Tongue (tissue), 2 donors: ENCODE results near the gene LYPLAL1. TPM values are rescaled to one million over a fixed set of nuclear protein-coding genes. Genes with fewer than 3 reads are reported as not detected.
"Not testable (repeated sequence)": the region's sequence is repeated elsewhere in the genome, so short reads cannot be mapped to it uniquely, and the experiment has no call there.

Experiments
- DNase-seq: peaks from one replicate; pipeline ENCODE4 v3.0.0-alpha.2; 2015
- total RNA-seq: library from RNA; depleted of rRNA; stranded (reverse); fragments of >200 nt; gene quantifications from one replicate; pipeline ENCODE4 v1.2.3, GENCODE V29; 2014

The LYPLAL1 gene
- total RNA-seq, 1 donor from 2014 or later, result 68.0 TPM

DNA sequence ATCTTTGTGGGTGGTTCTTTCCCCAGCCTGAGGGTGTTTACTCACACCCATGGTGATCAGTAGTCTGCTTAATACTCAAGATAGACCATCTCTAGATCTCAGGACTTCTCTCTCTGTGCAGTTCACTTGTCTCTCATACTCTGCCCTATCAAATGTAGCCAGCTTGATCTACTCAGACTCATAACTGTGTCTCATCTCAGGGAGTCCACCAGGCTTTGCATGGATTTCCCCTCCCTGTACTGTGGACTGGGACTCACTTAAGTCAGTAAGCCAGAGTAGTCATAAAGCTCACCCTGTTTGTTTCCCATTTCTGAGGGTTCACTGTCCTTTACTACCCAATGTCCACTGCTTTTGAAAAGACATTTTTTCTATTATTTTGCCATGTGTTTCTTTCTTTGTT, 41.8 kb downstream of the LYPLAL1 start:
- DNase-seq, result no peak

GRCh38 chr1:219220945-219221344, 47.3 kb downstream of the LYPLAL1 start:
- peak; percentile 16 for DNase-seq

- DNase-seq, result no peak
Measured at GRCh38 chr1:219223496-219223895, 49.8 kb downstream of the LYPLAL1 start.

DNA sequence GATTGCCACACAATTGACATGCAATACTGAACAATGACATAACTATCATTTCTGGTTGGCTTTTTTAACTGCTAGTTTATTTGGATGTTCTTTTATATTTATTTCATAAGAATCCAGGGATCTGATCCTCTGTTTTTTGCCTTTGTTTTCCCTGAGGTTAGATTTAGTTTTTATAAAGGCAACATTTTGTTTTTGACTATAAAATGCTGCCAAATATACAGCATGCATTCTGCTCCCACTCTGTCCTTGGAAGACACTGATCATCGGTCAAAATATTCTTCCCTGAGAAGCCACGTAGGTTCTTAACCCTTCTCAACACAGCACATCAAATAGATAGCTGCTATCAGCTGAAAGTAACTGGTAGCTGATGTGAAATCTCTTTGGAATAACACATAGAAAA, 52.5 kb downstream of the LYPLAL1 start:
- no peak for DNase-seq

DNA sequence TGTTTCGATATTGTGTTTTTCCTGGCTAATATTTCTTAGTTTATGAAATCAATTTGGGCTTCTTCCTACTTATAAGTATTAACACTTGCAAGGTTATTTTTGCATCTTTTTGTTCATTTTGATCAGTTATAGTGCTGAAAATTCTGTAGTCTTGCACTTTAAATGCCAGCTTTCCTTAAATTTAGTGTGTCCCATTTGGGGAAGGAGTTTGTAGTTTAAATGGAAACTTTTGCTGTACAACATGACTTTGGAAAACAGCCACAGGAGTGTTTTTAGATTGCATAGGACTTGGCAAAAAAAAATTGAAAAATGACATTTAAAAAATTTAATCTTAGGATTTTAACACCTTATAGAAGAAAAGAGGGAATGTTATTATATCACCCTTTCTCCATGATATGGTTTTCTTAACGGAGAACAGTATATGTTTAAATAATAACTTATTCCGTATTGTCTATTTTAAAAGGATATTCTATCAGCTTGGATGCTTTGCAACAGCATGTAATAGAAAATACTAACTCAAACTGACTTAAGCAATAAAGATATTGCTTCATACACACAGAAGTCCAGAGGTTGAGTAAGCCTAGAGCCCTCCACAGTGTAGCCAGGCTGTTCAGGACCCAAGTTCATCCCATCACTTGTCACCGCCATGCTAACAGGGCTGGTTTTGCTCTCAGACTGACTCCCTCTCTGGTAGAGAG, 53.8 kb downstream of the LYPLAL1 start:
- DNase-seq, result no peak

DNA sequence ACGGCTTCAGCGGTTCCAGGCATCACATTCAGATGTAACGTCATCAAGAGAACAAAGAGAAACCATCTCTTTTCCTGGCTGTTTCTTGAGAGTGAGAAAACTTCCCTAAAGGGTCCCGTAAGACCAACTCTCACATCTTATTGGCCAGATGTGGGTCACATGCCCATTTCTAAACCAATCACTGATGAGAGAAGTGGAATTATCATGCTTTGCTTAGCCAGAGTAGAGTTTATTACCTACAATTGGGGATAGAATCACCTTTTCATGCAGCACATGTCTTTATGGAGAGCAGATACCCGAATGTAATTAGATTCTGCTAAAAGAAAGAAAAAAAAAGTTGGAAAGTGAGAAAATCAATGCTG, 54.4 kb downstream of the LYPLAL1 start:
- DNase-seq, result no peak

GRCh38 chr1:219232890-219233289, 59.2 kb downstream of the LYPLAL1 start:
- no peak for DNase-seq

DNA sequence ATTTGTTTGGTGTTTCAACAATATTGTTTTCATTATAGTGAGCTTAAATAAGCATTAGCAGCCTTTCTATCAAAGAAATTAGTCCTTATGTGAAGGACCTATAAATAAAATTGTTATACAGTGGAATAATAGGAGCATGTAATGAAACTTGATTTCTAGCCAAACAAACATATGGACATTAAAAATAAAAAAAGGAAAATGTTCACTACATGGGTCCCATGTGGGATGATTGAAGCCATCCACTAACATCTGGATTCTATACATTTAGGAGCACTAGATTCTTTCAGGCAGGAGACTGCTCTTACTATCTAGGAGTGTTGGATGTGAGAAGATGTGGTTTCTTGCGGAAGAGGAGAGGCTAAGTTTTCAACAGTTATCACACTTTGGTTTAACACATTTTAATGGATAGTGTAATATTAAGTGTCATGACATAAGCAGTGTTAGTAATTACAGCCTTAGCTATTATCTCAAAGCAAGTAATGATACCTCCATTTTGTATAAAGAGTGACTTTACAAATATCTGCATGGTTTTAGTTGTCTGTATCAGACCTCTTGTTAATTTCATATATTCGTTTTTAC, 62.3 kb downstream of the LYPLAL1 start:
- DNase-seq, result peak; percentile 45

GRCh38 chr1:219236933-219237610, 63.4 kb downstream of the LYPLAL1 start:
- no peak for DNase-seq

- no peak for DNase-seq
Measured at GRCh38 chr1:219239518-219239917, 65.8 kb downstream of the LYPLAL1 start.

DNA sequence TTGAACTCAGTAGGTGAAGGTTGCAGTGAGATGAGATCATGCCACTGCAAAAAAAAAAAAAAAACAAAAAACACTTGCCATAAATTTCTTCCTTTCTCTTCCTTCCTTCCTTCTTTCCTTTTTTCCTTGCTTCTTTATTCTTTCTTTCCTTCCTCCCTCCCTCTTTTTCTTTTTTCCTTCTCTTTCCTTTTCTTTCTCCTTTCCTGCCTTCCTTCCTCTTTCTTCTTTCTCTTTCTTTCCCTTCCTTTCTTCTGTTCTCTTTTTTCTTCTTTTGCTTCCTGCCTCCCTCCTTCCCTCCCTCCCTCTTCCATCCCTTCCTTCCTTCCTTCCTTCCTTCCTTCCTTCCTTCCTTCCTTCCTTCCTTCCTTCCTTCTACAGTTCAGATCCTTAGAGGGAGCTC, 71.2 kb downstream of the LYPLAL1 start:
- no peak for DNase-seq

- DNase-seq, result no peak
Measured at GRCh38 chr1:219247441-219247840, 73.8 kb downstream of the LYPLAL1 start.

DNA sequence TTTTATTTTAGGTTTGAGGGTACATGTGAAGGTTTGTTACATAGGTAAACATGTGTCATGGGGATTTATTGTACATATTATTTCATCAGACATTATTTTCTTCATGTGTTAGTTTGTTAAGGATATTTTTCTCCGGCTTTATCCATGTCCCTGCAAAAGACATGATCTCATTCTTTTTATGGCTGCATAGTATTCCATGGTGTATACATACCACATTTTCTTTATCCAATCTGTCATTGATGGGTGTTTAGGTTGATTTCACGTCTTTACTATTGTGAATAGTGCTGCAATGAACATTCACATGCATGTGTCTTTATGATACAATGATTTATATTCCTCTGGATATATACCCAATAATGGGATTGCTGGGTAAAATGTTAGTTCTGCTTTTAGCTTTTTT, 76.8 kb downstream of the LYPLAL1 start:
- not testable (repeated sequence) for DNase-seq

DNA sequence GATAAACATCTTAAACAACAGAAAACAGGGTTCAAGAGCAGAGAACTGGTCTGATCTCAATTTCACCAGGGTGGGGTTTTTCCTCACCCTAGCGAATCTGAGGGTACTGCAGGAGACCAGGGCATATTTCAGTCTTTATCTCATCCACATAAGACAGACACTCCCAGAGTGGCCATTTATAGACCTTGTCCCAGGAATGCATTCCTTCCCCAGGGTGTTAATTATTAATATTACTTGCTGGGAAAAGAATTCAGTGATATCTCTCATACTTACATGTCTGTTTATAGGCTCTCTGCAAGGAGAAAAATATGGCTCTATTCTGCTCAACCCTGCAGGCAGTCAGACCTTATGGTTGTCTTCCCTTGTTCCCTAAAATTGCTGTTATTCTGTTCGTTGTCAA, 84.1 kb downstream of the LYPLAL1 start:
- DNase-seq, result no peak

DNA sequence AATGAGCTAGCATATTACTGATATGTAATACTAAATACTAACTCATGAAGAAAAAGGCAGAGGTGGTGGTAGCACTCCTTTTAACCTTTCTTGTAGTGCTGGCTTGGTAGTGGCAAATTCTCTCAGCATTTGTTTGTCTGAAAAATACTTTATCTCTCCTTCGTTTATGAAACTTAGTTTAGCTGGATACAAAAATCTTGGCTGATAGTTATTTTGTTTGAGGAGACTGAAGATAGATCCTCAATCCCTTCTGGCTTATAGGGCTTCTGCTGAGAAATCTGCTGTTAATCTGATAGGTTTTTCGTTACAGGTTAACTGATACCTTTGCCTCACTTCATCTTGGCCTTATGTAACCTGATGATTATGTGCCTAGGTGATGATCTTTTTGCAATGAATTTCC, 87.8 kb downstream of the LYPLAL1 start:
- no peak for DNase-seq
